PC-9 (cell line): ENCODE data around the gene KEAP1. TPM values are rescaled to one million over a fixed set of nuclear protein-coding genes. Genes with fewer than 3 reads are reported as not detected.
A peak's percentile ranks its signal among the peaks of the same experiment; 100 is the strongest.
"Not testable (repeated sequence)": the region's sequence is repeated elsewhere in the genome, so short reads cannot be mapped to it uniquely, and the experiment has no call there.

ENCODE experiments used
- BruUV-seq: library from RNA; stranded (reverse); fragments of 400-500 nt; replicated peaks from 2 replicates; lab custom pipeline; 2021; lab: Mats Ljungman, UMichigan
- CTCF ChIA-PET: fragments of 300-600 bp; sonication (Branson Sonifier 250); formaldehyde crosslinking; loops from one replicate; lab custom pipeline; 2022; ENCODE audit warnings: antibody characterized with exemption; lab: Charles Lee
- POLR2A ChIA-PET: fragments of 300-600 bp; sonication (Branson Sonifier 250); formaldehyde crosslinking; loops from one replicate; lab custom pipeline; 2022; ENCODE audit warnings: antibody characterized with exemption; ENCODE audit not compliant: unreplicated experiment; lab: Charles Lee
- DNase-seq, 2 experiments: peaks; one replicate each; pipeline versions ENCODE4 v3.0.0 to v3.0.0-alpha.2; 2015 to 2022; ENCODE audit warnings: mixed read lengths in 1 of 2
- H2AFZ ChIP-seq: fragments of 200-600 bp; sonication (generic); 2 replicates; pipeline ENCODE4 v1.8.1; 2017; ENCODE audit warnings: antibody characterized with exemption
- H3F3A ChIP-seq: fragments of 200-600 bp; sonication (generic); 2 replicates; pipeline ENCODE4 v1.8.1; 2017; ENCODE audit warnings: antibody characterized with exemption, mild to moderate bottlenecking, low read depth; ENCODE audit not compliant: insufficient read depth
- H3K27ac ChIP-seq: fragments of 200-600 bp; sonication (generic); 2 replicates; pipeline ENCODE4 v1.6.1; 2016; ENCODE audit warnings: mixed run types
- H3K27me3 ChIP-seq: fragments of 200-600 bp; sonication (generic); 2 replicates; pipeline ENCODE4 v1.6.1; 2016; ENCODE audit warnings: low read depth, mixed run types; ENCODE audit not compliant: insufficient read depth
- H3K36me3 ChIP-seq: fragments of 200-600 bp; sonication (generic); 2 replicates; pipeline ENCODE4 v1.6.1; 2016; ENCODE audit warnings: low read depth, mixed run types
- H3K4me1 ChIP-seq: fragments of 200-600 bp; sonication (generic); replicated peaks from 2 replicates; pipeline ENCODE4 v1.6.1; 2016; ENCODE audit warnings: mixed run types; ENCODE audit not compliant: insufficient read depth
- H3K4me2 ChIP-seq: fragments of 200-600 bp; sonication (generic); 2 replicates; pipeline ENCODE4 v1.6.1; 2017; ENCODE audit warnings: mixed run types
- H3K4me3 ChIP-seq: fragments of 200-600 bp; sonication (generic); 2 replicates; pipeline ENCODE4 v1.6.1; 2016; ENCODE audit warnings: mixed run types
- H3K79me2 ChIP-seq: fragments of 200-600 bp; sonication (generic); 2 replicates; pipeline ENCODE4 v1.6.1; 2017; ENCODE audit warnings: low read depth, mixed run types
- H3K9me2 ChIP-seq: fragments of 200-600 bp; sonication (generic); 2 replicates; pipeline ENCODE4 v1.8.1; 2017; ENCODE audit warnings: mild to moderate bottlenecking; ENCODE audit not compliant: insufficient read depth
- H3K9me3 ChIP-seq: fragments of 200-600 bp; sonication (generic); 2 replicates; pipeline ENCODE4 v1.8.1; 2016; ENCODE audit warnings: low read depth; ENCODE audit not compliant: insufficient read depth
- H4K20me1 ChIP-seq: fragments of 200-600 bp; sonication (generic); 2 replicates; pipeline ENCODE4 v1.8.1; 2017; ENCODE audit not compliant: insufficient read depth
- EZH2 ChIP-seq: fragments of 200-600 bp; sonication (generic); IDR thresholded peaks from 2 replicates; pipeline ENCODE4 v1.8.0; 2017; ENCODE audit warnings: antibody characterized with exemption, low read depth
- intact Hi-C: fragments of 100-400 bp; cut with micrococcal nuclease; formaldehyde crosslinking; loops from one replicate; pipeline ENCODE4 v1.10.0; 2022; ENCODE audit not compliant: unreplicated experiment
- total RNA-seq: library from RNA; stranded (reverse); gene quantifications from 2 replicates; pipeline ENCODE4 v1.2.3, GENCODE V29; 2021
- TF ChIP-seq, protein P1 (sequence below): fragments of 200-600 bp; sonication (generic); conservative IDR thresholded peaks from 2 replicates; pipeline ENCODE4 v1.6.1; 2017; ENCODE audit warnings: mixed run types, antibody characterized with exemption, mild to moderate bottlenecking, moderate library complexity

KEAP1 gene
- total RNA-seq, 1 experiment from 2014 or later = 154 TPM

GRCh38 chr19:10543059-10543419 is 39.9 kb upstream of the KEAP1 start:
- H3K27ac ChIP-seq = no peak overlapping the region
- H3K79me2 ChIP-seq = peaks cover 10% of the 10 kb centered on the region
- peaks cover 5% of the 10 kb centered on the region; the same call in 1 of the 2 replicates for H3F3A ChIP-seq
- BruUV-seq = no TSS peak
- H3K4me2 ChIP-seq = peak overlapping the region; percentile 76
- TF ChIP-seq, protein P1, sequence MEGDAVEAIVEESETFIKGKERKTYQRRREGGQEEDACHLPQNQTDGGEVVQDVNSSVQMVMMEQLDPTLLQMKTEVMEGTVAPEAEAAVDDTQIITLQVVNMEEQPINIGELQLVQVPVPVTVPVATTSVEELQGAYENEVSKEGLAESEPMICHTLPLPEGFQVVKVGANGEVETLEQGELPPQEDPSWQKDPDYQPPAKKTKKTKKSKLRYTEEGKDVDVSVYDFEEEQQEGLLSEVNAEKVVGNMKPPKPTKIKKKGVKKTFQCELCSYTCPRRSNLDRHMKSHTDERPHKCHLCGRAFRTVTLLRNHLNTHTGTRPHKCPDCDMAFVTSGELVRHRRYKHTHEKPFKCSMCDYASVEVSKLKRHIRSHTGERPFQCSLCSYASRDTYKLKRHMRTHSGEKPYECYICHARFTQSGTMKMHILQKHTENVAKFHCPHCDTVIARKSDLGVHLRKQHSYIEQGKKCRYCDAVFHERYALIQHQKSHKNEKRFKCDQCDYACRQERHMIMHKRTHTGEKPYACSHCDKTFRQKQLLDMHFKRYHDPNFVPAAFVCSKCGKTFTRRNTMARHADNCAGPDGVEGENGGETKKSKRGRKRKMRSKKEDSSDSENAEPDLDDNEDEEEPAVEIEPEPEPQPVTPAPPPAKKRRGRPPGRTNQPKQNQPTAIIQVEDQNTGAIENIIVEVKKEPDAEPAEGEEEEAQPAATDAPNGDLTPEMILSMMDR = no peak
- TF ChIP-seq EZH2 = no peak
- H3K27me3 ChIP-seq = no peaks in the 10 kb centered on the region
- ChIA-PET POLR2A (interaction anchor here (0.6 to 0.7 kb wide), 2 partner anchors 19 to 20 kb away, joined by 9 to 17 read pairs; no protein-coding TSS in a partner anchor), CTCF (no interaction called here)
- no peaks in the 10 kb centered on the region for H4K20me1 ChIP-seq
- H3K9me2 ChIP-seq = no peaks in the 10 kb centered on the region
- H3K4me1 ChIP-seq = peaks cover 6% of the 10 kb centered on the region; the same call in 1 of the 2 replicates
- no peaks in the 10 kb centered on the region for H3K9me3 ChIP-seq
- H3K36me3 ChIP-seq = no peaks in the 10 kb centered on the region
- peak overlapping the region; percentile 78 for H2AFZ ChIP-seq
- H3K4me3 ChIP-seq = peak overlapping the region; percentile 82
- intact Hi-C loops = loop anchor here (5.0 kb wide), 1 partner anchor 41 kb away; the partner anchor contains the start of gene KEAP1
- DNase-seq = no peak

- BruUV-seq, H3K4me1 ChIP-seq, H2AFZ ChIP-seq, H4K20me1 ChIP-seq, H3K79me2 ChIP-seq, POLR2A ChIA-PET, intact Hi-C loops, H3K27ac ChIP-seq, CTCF ChIA-PET, H3K4me3 ChIP-seq, H3K9me2 ChIP-seq, H3K9me3 ChIP-seq, H3K36me3 ChIP-seq, H3K27me3 ChIP-seq, H3K4me2 ChIP-seq, DNase-seq: not testable (repeated sequence)
- peaks cover 13% of the 10 kb centered on the region; the same call in 1 of the 2 replicates for H3F3A ChIP-seq
Measured at GRCh38 chr19:10539016-10539415, 35.9 kb upstream of the KEAP1 start.

- H3K9me2 ChIP-seq = no peaks in the 10 kb centered on the region
- no peaks in the 10 kb centered on the region for H4K20me1 ChIP-seq
- no TSS peak for BruUV-seq
- ChIA-PET CTCF (interaction anchor here (0.6 kb wide), 1 partner anchor 301 kb away, joined by 3 read pairs; no protein-coding TSS in a partner anchor), POLR2A (interaction anchor here (0.6 kb wide), 2 partner anchors 39 to 542 kb away, joined by 3 to 5 read pairs; no protein-coding TSS in a partner anchor)
- H3F3A ChIP-seq = peaks cover 13% of the 10 kb centered on the region; the same call in 1 of the 2 replicates
- no peaks in the 10 kb centered on the region for H3K9me3 ChIP-seq
- H3K79me2 ChIP-seq = no peaks in the 10 kb centered on the region
- DNase-seq = no peak
- H3K4me2 ChIP-seq = no peak overlapping the region
- no peaks in the 10 kb centered on the region for H3K36me3 ChIP-seq
- intact Hi-C loops = no loop called here
- no peaks in the 10 kb centered on the region for H3K4me1 ChIP-seq
- no peak overlapping the region for H2AFZ ChIP-seq
- no peak overlapping the region for H3K4me3 ChIP-seq
- no peak overlapping the region for H3K27ac ChIP-seq
- H3K27me3 ChIP-seq = no peaks in the 10 kb centered on the region
- TF ChIP-seq EZH2 = no peak
- TF ChIP-seq, protein P1 = no peak
Measured at GRCh38 chr19:10538204-10538983, 35.2 kb upstream of the KEAP1 start.
